ENCODE results near the gene EEF1G.
"Not testable (repeated sequence)": the region's sequence is repeated elsewhere in the genome, so short reads cannot be mapped to it uniquely, and the experiment has no call there.

The EEF1G gene

GRCh38 chr11:62593434-62594044, 19.8 kb upstream of the EEF1G start:
- no peak overlapping the region for H3K4me3 ChIP-seq (ENCODE audit: low read depth, low read length)
- TF ChIP-seq MYC (IDR thresholded peaks at IDR 0.05; ENCODE audit: low read depth, low read length) (peak; percentile 94), POLR2A (IDR thresholded peaks at IDR 0.05; ENCODE audit: extremely low read depth, insufficient read length) (no peak)
- TF ChIP-seq, protein P1, sequence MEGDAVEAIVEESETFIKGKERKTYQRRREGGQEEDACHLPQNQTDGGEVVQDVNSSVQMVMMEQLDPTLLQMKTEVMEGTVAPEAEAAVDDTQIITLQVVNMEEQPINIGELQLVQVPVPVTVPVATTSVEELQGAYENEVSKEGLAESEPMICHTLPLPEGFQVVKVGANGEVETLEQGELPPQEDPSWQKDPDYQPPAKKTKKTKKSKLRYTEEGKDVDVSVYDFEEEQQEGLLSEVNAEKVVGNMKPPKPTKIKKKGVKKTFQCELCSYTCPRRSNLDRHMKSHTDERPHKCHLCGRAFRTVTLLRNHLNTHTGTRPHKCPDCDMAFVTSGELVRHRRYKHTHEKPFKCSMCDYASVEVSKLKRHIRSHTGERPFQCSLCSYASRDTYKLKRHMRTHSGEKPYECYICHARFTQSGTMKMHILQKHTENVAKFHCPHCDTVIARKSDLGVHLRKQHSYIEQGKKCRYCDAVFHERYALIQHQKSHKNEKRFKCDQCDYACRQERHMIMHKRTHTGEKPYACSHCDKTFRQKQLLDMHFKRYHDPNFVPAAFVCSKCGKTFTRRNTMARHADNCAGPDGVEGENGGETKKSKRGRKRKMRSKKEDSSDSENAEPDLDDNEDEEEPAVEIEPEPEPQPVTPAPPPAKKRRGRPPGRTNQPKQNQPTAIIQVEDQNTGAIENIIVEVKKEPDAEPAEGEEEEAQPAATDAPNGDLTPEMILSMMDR (IDR thresholded peaks at IDR 0.05; ENCODE audit: low read depth, low read length), result peak; percentile 90
- TF ChIP-seq, protein P2, sequence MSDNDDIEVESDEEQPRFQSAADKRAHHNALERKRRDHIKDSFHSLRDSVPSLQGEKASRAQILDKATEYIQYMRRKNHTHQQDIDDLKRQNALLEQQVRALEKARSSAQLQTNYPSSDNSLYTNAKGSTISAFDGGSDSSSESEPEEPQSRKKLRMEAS (IDR thresholded peaks at IDR 0.05; ENCODE audit: low read depth, low read length), result peak; percentile 94
- DNase-seq (ENCODE audit: low read depth), result peak; percentile 94

GRCh38 chr11:62592989-62593421, 19.3 kb upstream of the EEF1G start:
- H3K4me3 ChIP-seq (ENCODE audit: low read depth, low read length), result peak overlapping the region; percentile 61
- TF ChIP-seq POLR2A (IDR thresholded peaks at IDR 0.05; ENCODE audit: extremely low read depth, insufficient read length), result no peak
- DNase-seq (ENCODE audit: low read depth), result no peak

DNA sequence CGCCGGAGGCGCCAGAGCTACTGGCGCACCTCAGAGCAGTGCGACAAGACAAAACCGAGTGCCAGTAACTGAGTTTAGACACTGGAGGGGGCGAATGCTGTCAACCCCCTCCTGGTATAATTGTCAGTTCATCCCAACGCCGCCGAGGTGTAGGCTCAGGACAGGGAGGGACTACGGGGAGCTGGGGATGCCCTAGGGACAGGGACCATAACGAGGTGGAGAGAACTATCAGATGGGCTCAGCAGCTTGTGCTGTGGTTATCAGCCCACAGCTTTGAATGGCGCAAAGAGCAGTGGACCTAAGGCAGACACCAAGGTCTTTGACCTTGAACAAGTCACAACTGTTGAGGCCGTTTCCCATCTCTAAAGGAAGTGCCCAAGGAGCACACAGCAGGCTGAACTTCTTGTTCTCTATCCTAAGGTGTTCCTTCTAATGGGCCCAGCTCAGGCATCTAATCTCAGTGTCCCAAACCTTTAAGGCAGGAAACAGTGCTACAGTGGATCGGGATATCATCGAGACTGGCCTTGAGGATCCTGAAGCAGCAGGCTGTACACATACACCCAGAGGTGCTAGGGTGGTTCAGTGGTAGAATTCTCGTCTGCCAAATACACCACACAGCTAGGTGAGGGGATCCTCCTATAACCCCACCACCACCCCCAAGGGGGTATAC, 18.6 kb upstream of the EEF1G start:
- no peak for DNase-seq (ENCODE audit: low read depth)
- TF ChIP-seq, protein P1 (IDR thresholded peaks at IDR 0.05; ENCODE audit: low read depth, low read length), result peak; percentile 17
- TF ChIP-seq, protein P2 (IDR thresholded peaks at IDR 0.05; ENCODE audit: low read depth, low read length), result no peak
- H3K4me3 ChIP-seq (ENCODE audit: low read depth, low read length), result peak overlapping the region; percentile 61

DNA sequence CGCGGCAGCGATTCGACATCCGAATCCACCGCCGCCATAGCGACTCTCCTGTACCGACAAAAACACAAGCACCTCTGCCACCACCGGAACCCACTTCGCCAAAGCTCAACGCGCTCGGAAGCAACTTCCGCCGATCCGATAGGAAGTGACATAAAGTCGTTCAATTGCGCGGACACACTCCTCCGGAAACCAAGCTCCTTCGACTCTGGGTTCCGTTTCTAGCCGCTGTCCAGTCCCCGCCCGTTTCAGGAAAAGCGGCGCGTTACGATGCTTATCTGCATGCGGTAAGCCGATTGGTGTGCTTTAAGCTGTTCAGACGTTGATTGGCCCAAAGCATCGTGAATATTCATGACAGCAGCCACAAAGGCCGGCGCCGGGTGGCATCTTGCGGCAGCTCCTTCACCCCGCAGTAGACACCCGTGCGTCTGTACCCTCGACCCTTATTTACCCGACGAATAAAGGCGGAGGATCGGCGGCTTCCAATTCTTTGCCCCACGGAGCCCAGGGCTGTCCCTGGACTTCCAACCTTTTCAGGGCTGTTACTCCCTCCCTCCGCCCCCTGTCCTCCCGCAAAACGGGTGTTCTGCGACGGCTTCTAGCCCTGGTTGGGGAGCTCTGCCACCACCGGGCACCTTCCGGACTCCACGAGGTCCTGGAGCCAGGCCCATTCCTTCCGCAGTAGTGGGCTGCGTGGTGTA, 17.9 kb upstream of the EEF1G start, which contains the start of gene TUT1:
TUT1 (minus strand) TSS at position 76 of the 698 bp plus-strand sequence; CDS start at position 38, 38 bp downstream.
- peak; percentile 100 for DNase-seq (ENCODE audit: low read depth)
- peak within 1 kb of the TSS; percentile 97 for H3K4me3 ChIP-seq (ENCODE audit: low read depth, low read length)
- peak; percentile 99 for TF ChIP-seq MYC (IDR thresholded peaks at IDR 0.05; ENCODE audit: low read depth, low read length)
- TF ChIP-seq, protein P1 (IDR thresholded peaks at IDR 0.05; ENCODE audit: low read depth, low read length), result no peak
- TF ChIP-seq, protein P2 (IDR thresholded peaks at IDR 0.05; ENCODE audit: low read depth, low read length), result peak; percentile 92
- TF ChIP-seq POLR2A (IDR thresholded peaks at IDR 0.05; ENCODE audit: extremely low read depth, insufficient read length), result peak; percentile 97

- no peak overlapping the region for H3K4me3 ChIP-seq (ENCODE audit: low read depth, low read length)
- no peak for TF ChIP-seq POLR2A (IDR thresholded peaks at IDR 0.05; ENCODE audit: extremely low read depth, insufficient read length)
- TF ChIP-seq, protein P1 (IDR thresholded peaks at IDR 0.05; ENCODE audit: low read depth, low read length), result peak; percentile 46
- peak; percentile 44 for DNase-seq (ENCODE audit: low read depth)
Observed at GRCh38 chr11:62588966-62589637, 15.4 kb upstream of the EEF1G start.

DNA sequence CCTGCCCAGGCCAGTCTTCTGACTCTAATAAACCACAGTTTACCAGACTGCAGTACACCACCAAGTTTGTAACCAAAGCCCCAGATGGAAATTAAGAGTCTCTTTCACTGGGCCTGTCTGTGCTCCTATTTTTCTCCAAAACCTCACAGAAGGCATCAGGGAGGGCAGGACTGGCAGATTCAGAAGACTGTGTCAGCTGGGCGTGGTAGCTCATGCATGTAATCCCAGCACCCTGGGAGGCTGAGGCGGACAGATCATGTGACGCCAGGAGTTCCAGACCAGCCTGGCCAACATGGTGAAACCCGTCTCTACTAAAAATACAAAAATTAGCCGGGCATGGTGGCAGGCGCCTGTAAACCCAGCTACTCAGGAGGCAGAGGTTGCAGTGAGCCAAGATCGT, 11.7 kb upstream of the EEF1G start:
- not testable (repeated sequence) for DNase-seq (ENCODE audit: low read depth)

DNA sequence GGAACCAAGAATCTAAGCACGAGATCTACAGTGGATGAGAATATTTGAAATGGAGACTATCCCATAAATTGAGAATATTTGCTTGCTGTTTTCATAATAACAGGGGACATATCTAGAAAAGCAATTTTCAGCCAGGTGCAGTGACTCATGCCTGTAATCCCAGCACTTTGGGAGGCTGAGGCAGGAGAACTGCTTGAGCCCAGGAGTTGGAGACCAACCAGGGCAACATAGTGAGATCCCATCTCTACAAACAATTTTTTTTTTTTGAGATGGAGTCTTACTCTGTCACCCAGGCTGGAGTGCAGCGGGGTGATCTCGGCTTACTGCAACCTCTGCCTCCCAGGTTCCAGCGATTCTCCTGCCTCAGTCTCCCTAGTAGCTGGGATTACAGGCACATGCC, 8.0 kb upstream of the EEF1G start:
- DNase-seq (ENCODE audit: low read depth); H3K4me3 ChIP-seq (ENCODE audit: low read depth, low read length): not testable (repeated sequence)

More for the DNA sequence above, 11.7 kb upstream of the EEF1G start:
- H3K4me3 ChIP-seq (ENCODE audit: low read depth, low read length), result not testable (repeated sequence)
